Measurements from ENCODE around the gene TDP1.

The TDP1 gene

DNA sequence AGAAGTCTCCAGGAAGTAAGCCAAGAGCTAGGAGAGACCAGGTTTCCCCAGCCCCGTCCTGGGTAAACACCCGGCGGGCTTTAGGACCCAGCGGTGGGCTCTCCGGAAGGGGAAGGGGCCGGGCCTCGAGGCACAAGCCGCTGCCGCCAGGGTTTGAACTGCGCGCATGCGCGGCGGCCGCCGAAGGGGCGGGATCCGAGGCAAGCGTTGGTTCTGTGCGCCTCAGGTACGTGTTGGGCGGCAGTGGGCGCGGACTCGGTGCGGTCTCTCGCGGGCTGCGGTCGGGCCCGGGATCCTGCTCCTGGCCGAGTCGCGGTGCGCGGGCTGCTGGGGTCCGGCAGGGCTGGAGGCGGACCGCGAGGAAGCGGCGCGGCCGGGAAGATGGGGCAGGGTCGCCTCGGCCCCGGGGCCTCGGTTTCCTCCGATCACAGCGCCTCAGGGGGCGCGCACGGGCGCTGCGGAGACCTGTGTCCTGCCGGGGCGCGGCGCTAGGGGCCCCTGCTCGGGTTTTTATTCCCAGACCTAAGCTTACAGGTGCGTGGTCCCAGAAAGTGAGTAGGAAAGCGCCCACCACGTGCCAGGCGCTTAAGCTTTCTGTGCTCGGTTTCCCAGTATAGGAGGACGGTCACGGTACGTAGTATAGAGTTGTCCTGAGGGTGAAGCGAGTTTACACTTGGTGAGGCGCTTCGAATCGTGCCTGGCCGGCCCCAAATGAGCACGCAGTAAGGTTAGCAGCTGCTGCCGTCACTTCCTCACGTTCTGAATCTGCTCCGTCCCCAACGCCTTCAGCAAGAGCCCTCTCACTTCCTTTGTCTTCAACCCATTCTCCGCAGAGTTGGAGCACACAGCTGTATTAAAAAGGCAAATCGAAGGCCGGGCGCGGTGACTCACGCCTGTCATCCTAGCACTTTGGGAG lies at the start of gene TDP1:
Gene TDP1 (plus strand): TSS at position 183 of the 916 bp plus-strand sequence. CDS start 7,188 bp downstream, outside the sequence.
- peak; percentile 95 for DNase-seq (ENCODE audit: low read depth)

DNA sequence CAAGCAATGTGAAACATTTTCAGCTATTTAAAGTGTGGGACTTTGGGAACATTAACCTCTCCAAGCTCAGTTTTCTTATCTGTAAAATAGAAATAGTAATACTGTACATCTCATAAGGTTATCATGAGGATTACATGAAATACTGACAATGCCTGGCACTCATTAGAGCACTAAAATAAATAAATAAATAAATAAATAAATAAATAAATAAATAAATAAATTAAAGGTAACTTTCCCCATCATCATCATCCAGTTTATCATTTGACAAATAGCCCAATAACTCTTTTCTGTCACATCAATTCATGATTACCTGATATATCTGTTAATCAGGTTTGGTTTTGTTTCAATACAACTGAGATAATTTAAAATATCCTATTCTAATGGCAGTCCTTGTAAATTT lies 49.7 kb upstream of the TDP1 start:
- no peak for DNase-seq (ENCODE audit: low read depth)

DNA sequence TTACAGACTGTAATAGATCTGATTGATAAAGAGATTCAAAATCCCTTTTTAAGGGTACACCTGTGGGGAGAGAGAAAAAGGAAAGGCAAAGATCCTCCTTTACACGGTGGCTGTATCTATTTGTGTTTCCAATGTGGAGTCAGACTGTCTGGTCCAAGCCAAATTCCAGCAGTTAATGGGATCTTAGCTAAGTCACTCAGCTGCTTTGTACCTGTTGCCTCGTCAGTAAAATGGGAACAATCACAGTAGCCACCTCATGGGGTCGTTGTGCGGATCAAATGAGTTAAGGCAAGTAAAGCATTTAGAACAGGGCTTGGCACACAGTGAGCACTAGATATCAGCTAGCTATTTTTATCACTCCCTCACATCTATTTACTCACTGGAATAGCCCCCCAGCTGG lies 48.1 kb upstream of the TDP1 start:
- DNase-seq (ENCODE audit: low read depth): no peak

DNA sequence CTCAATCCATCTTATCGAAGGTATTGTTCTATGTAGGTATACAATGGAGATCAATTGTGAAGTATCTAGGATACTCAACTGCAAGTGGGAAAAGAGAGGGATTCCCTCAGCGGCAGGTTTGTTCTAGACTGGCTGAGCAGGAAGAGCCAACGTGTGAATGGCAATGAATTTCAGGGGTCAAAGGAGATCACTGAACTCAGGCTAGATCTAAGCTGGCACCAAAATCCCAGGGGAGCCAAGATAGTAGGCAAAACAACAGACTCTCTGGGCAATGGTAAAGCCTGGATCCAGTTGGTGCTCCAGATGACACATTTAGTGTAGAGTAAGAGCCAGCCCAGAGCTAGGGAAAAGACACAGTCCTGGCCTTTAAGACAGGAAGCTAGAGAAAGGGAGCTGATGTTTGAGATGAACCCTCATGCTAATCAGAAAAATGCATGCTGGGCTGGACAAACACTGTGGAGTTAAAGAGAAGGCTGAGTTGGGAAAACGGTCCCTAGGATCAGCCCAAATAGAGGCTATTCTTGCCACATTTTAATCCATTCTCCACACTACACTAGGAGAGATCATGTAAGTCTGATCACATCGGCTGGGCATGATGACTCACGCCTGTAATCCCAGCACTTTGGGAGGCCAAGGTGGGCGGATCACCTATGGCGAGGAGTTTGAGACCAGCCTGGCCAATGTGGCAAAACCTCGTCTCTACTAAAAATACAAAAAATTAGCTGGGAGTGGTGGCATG lies 46.8 kb upstream of the TDP1 start:
- DNase-seq (ENCODE audit: low read depth): no peak

DNA sequence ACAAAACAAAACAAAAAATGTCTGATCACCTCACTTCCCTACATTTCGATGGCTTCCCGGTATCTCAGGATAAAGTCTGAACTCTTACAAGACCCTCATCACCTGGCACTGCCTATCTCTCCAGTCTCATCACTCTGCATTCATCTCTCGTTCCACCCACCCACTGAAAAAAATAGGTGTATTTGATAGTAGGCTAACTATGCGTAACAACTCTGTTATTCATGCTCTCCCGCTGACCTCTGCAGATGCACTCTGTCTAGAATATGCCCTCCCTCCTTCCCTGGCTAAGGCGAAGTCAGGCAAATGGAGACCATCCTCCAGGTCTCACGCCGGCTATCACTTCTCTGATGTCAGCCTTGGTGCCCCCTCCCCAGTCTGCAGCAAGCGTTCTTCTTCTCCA lies 46.1 kb upstream of the TDP1 start:
- no peak for DNase-seq (ENCODE audit: low read depth)

DNA sequence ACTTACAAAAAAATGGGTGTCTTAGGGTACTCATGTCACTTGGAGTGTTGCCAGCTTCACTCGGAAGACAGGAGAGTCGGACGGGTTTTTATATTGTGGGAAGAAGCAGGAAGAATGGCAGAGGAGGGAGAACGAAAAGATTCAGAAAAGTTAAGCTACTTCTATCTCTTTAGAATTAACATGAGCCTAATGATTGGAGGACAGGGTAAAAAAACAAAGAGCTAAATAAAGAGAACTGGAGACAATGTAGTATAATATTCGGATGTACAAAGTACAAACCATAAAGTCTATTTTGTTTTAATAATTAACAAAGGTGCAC lies 45.1 kb upstream of the TDP1 start:
- no peak for DNase-seq (ENCODE audit: low read depth)

DNA sequence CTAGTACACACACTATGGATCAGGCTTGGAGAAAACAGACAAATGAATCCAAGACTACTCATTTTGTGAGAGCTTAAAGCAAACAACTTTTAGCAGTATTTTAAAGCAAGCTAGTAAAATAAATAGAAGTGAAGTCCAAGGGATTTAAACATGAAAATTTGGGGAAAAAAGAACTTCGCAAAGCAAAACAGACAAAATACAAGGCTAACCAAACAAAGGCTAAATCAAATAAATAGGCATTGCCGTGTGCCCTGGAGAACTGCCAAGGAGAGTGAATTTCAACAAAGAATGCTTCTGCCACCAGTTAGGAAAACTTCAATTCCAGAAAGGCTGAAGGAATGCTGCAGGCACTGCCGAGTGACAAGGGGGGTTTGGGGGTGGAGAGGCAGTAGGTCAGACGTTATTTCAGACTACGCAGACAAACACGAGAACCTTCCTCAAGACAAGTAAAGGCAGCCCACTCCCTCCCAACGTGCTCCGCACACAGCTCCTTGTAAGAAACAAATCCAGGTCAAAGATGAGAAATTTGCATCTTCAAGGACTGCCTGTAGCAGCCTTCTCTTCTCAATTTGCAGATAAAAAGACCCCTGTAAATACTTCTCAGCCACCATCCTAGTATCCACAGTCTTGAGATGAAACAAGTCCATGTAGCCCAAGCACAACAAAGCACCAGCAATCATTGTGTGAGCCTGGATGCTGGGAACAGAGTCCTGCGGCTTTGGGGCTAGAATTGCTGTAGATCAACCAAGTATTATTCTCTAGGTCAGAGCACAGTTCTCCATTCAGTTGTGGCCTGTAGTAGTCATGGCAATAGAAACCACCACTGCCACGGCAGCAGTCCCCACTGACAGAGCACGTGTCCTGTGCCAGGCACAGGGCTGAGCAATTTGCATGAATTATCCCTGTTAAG lies 44.5 kb upstream of the TDP1 start:
- DNase-seq (ENCODE audit: low read depth): no peak

DNA sequence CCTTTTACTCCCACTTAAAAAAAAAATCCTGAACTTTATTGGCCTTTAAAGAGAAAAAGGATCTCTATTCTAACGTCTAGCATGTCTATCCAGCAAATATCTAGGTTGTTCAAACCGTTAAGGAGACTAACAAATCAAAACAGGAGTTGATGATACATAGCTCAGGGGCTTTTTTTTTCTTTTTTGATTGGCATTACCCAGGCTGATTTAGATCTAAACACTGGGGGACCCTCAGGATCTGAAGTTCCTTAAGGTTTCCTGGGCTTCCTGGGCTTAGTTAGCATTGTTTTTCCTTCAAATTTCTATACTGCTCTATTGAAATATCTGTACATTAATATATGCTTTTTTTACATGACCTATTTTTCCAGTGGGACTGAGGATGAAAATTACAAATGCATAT lies 43.5 kb upstream of the TDP1 start:
- no peak for DNase-seq (ENCODE audit: low read depth)

DNA sequence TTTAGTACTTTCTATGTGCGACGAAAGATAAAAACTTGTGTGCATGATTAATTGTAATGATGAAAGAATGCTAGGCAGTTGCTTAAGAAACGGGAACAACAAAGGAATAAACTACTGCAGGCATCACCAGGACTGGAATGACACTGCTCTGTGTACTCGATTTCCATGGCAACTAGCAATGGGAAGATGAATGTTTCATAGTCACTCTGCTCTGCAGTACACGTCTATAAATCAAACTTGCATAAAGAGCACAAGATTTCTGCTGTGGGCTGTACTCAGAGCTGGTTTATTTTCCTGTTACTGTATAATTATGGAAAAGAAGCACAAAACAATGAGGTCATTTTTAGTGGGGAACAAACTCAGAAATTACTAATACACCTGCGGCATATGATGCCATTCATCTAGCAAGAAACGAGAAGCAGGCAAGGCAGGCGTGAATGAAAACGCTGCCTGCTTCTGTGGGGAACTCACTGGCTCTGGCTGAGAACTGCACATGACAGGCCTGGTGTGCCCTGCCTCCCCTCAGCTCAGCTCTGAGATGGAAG lies 43.0 kb upstream of the TDP1 start:
- no peak for DNase-seq (ENCODE audit: low read depth)

DNA sequence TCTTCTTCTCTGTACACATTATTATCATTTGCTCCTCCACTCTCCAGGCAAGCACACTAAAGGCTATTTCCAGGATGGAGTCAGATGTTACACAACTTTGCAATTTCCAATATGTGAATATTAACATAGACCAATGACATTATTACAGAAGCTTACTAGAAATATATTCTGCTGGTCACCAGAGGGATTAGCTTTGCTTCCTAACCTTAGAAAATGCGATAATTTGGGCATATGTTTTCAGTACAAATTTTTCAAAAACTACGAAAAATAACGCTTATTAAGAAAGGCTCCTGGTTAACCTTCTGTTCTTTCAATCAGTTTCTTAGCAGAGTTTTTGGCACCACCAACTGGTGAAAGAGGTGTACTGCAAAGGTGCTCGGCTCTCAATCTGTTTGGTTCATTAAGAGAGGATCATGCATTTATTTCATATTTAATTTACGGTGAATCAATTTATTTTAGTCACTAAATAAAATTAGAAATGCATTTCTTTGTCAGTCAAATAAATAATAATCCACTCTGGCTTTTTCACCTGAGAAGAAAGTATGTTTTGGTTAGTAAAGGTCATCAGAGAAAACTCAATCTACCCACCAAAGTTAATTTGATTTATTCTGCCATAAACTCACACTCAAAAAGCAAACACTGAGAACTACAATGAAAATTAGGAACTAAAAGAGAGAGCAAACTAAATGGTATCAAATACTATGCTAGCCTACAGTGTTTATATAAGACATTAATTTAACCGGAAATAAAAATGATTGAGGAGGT lies 40.4 kb upstream of the TDP1 start:
- no peak for DNase-seq (ENCODE audit: low read depth)

DNA sequence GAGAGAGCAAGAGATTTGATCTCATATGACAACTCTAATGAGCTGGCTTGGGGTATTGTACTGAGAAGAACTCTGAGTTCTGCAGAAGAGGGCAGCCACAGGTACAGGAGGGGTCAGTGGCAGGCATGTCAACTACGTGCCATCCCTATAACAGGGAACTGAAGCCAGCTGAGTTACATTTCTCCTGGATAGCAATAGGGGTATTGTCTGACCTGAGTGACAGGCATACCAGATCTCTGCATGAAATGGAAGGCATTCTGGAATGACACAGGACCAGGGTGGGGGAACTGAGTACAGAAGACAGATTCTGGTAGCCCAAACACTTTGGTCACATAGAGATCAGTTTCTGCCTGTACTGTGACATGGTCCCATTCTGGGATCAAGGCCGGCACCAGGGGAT lies 37.0 kb upstream of the TDP1 start:
- no peak for DNase-seq (ENCODE audit: low read depth)

DNA sequence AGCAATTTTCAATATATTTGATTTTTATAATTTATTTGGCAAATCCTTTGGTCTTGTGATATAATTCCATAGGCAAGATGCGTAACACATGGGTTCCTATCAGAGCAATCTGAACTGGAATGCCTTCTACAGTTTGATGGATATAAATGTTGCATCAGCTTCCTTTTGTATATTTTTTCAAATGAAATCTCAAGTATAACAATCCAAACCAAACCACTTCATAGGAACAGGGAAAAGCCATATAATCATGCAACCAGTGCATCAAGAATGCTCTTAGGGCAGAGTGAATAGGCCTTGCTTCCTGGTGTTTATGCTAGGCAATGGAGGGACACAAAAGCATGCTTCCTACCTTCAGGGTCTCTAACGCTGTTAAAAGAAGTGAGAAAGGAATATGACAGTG lies 35.7 kb upstream of the TDP1 start:
- DNase-seq (ENCODE audit: low read depth): no peak

DNA sequence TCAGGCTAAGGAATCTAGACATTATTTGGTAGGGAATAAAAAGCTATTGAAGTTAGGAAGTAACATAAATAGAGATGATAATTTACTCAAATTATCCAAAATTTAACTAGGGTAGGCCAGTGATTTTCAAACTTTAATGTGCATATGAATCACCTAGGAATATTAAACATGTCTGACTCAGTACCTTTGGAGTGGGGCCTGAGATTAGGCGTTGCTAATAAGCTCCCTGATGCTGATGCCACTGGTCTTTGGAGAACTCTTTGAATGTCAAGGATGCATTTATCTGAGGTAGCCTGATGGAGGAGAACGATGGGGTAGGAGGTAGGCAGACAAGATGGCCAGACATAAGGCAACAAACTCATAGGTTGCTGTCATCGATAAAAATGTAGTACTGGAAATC lies 34.4 kb upstream of the TDP1 start:
- DNase-seq (ENCODE audit: low read depth): no peak

DNA sequence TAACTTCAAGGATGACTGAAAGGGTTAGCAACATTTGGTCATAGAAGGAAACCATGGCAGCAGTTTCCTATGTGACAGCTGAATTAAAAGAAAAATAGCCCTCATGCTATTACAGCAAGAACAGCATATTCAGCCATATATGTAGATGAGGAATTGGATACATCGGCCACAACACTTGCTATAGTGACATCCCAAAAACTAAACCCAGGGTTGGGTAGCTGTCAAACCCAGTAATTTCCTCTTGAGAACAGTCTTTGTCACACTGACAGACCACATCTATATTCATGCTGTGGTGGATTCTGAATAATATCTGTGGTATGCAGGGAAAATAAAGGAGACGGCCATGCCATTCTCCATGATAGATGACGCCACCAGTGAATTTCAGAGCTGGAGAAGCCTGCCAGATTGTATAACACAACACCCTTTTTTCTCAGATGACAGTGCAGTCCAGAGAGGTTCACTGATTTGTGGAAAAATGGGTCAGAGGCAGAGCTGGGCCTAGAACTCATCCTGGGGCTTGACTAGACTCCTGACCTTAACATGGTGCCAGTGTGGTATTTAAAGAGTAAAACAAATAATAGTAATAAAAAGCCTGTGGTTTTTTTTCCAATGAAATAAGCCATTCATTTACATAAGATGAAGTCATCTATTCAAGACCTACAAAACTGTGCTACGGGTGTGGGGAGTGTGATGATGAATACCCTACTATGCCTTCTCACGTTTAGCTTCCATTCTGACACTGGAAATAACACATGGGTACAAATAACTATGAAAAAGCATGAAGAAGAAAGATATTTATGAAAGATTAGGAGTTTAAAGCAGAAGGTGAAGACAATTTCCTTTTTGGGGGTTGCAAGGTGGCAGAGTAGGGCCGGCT lies 33.5 kb upstream of the TDP1 start:
- no peak for DNase-seq (ENCODE audit: low read depth)

DNA sequence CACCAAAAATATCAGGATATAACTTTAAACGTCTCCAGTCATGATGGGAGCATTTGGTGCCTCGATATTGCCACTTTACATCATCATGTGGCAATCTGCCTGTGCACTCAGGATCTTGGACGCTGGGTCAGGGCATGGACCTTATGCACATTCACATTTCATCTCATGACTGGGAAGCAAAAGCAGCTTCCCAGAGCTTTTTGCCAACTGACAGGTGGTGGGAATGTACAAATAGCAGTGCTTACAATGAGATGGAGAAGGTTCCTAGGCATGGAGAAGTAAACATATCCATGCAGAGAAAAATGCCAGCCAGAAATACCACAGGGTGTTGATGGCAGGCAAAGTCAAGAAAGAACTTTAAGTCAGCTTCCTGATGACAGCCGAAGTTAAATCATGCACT lies 31.5 kb upstream of the TDP1 start:
- no peak for DNase-seq (ENCODE audit: low read depth)

DNA sequence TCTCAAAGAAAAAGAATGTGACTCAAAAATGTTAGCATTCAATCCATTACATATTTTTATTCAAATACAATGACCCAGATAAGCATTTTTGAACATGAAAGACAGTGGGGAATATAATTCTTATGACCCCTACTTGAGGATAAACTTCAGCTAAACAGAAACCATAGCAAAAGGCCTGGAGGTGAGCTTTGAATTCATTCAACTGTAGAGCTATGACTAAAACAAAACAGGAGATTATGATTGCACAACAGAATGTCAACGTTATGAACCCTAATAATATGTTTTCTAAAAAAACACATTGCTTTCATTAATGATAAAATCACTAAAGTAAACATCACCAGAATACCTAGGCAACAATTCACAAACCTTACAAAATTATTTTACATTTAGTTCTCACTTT lies 29.0 kb upstream of the TDP1 start:
- DNase-seq (ENCODE audit: low read depth): no peak

DNA sequence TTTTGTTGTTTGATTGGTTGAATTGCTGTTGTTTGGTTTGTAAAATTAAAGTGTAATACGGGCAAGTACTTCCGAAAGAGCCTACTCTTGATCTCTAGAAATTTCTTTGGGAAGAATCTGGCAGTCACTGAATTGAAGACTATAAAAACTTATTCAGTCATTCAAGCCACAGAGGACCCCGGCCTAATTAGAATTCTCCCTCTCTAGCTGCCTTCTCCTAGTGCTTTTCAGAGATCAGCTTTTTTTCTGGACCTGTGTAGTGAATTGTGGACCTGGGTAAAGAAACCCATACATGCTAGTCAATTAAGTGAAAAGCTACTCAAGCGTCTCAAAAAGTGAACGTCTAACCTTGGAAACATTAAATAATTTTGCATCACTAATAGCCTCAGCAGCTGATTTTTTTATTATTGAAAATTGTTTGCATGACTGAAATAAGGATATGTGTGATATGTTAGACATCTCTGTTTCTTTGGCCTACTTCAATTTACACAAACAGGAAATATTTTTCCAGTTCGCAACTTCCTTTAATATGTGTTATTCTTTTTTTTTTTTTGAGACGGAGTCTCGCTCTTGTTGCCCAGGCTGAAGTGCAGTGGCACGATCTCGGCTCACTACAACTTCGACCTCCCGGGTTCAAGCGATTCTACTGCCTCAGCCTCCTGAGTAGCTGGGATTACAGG lies 28.4 kb upstream of the TDP1 start:
- DNase-seq (ENCODE audit: low read depth): no peak

DNA sequence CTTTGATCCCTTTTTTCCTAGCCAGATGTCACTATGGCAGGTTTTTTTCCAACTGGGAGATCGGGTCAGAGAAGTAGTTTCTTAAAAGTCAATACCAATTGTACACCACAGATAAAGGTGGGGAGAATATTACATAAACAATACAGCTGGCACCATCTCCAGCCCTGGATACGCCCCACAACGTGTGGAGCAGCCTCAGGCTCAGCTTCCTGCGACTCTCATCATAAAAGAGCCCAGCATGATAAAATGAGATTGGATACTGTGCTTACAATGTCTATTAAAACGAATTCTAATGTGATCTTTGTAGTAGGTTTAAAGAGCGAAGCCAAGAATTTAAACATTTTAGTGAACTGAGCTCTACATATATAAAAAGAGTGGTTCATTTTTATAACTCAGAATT lies 22.7 kb upstream of the TDP1 start:
- no peak for DNase-seq (ENCODE audit: low read depth)

DNA sequence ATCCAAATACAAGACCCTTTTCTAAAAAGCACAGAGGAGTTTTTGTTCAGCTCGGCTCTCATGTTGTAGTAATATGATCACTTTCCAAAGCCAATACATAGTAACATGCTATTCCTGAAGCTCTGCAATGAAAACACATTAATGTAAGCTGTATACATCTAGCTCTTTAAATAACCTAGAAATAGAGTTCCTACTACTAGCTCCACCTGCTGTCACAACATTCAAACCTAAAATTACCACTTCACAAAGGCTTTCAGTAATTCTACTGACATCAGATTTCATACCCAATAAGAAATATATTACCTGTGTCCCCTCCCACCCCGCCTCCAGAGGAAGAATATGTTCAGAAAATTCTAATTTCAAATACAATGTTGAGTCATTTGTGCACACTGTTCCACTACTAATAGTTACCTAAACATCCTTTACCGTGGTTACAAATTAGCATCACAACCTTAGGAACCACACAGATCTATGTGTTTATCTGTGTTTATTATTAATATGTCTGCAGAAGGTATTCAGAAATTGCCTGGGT lies 19.0 kb upstream of the TDP1 start:
- DNase-seq (ENCODE audit: low read depth): no peak
